HG03439 (cell line): ENCODE measurements around the gene MISP.
"Not testable (repeated sequence)": the region's sequence is repeated elsewhere in the genome, so short reads cannot be mapped to it uniquely, and the experiment has no call there.

Source experiments
- ATAC-seq: cut with Tn5 transposase; IDR thresholded peaks from one replicate; pipeline ENCODE4 v1.9.1; 2021; ENCODE audit warnings: mild to moderate bottlenecking, moderate library complexity; ENCODE audit not compliant: unreplicated experiment

MISP gene

GRCh38 chr19:750640-751423, at the start of gene MISP:
Gene MISP (plus strand): TSS chr19:751112. CDS start chr19:756947, 5,835 bp downstream.
- ATAC-seq = no peak

GRCh38 chr19:702847-703246, 48.1 kb upstream of the MISP start:
- ATAC-seq = not testable (repeated sequence)

- no peak for ATAC-seq
Measured at GRCh38 chr19:703329-703650, 47.6 kb upstream of the MISP start.

GRCh38 chr19:703651-704446, 47.1 kb upstream of the MISP start:
- no peak for ATAC-seq

GRCh38 chr19:704447-704741, 46.5 kb upstream of the MISP start:
- no peak for ATAC-seq

GRCh38 chr19:708154-709143, 42.5 kb upstream of the MISP start, which contains the start of gene PALM:
Gene PALM (plus strand): TSS chr19:708935. CDS start chr19:709147, 212 bp downstream.
- ATAC-seq = no peak

GRCh38 chr19:709196-709964, 41.5 kb upstream of the MISP start:
- ATAC-seq = no peak

GRCh38 chr19:709965-710571, 40.8 kb upstream of the MISP start:
- no peak for ATAC-seq

GRCh38 chr19:710767-711166, 40.1 kb upstream of the MISP start:
- no peak for ATAC-seq

- no peak for ATAC-seq
Measured at GRCh38 chr19:711254-711653, 39.7 kb upstream of the MISP start.

- no peak for ATAC-seq
Measured at GRCh38 chr19:715347-715746, 35.6 kb upstream of the MISP start.

- no peak for ATAC-seq
Measured at GRCh38 chr19:718251-718951, 32.5 kb upstream of the MISP start.

GRCh38 chr19:718991-719512, 31.9 kb upstream of the MISP start:
- no peak for ATAC-seq

GRCh38 chr19:719636-720344, 31.1 kb upstream of the MISP start:
- no peak for ATAC-seq

- ATAC-seq = no peak
Measured at GRCh38 chr19:720345-721160, 30.4 kb upstream of the MISP start.

GRCh38 chr19:722553-723101, 28.3 kb upstream of the MISP start:
- no peak for ATAC-seq

GRCh38 chr19:723247-723646, 27.7 kb upstream of the MISP start:
- ATAC-seq = no peak
